ENCODE measurements around the gene SLC41A2.

- TF ChIP-seq, protein P1, sequence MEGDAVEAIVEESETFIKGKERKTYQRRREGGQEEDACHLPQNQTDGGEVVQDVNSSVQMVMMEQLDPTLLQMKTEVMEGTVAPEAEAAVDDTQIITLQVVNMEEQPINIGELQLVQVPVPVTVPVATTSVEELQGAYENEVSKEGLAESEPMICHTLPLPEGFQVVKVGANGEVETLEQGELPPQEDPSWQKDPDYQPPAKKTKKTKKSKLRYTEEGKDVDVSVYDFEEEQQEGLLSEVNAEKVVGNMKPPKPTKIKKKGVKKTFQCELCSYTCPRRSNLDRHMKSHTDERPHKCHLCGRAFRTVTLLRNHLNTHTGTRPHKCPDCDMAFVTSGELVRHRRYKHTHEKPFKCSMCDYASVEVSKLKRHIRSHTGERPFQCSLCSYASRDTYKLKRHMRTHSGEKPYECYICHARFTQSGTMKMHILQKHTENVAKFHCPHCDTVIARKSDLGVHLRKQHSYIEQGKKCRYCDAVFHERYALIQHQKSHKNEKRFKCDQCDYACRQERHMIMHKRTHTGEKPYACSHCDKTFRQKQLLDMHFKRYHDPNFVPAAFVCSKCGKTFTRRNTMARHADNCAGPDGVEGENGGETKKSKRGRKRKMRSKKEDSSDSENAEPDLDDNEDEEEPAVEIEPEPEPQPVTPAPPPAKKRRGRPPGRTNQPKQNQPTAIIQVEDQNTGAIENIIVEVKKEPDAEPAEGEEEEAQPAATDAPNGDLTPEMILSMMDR (IDR thresholded peaks at IDR 0.05): no peak
- no peak for TF ChIP-seq POLR2A (IDR thresholded peaks at IDR 0.05)
Measured at GRCh38 chr12:104909761-104910160, 48.3 kb downstream of the SLC41A2 start.

Data from heart left ventricle (tissue), 13 donors.